ENCODE measurements around the gene TRIM44. TPM values are rescaled to one million over a fixed set of nuclear protein-coding genes. Genes with fewer than 3 reads are reported as not detected.

Gene TRIM44
- total RNA-seq, 1 donor from 2014 or later: 67.4 TPM

GRCh38 chr11:35655254-35655653 is 7.3 kb upstream of the TRIM44 start:
- DNase-seq (ENCODE audit: low read depth, low spot score): no peak
- Mint-ChIP-seq H3K4me3 (no peak overlapping the region), H3K27ac (ENCODE audit: unreplicated experiment) (no peak overlapping the region), H3K27me3 (ENCODE audit: low read depth) (peaks cover 25% of the 10 kb centered on the region), H3K9me3 (peaks cover 6% of the 10 kb centered on the region), H3K36me3 (ENCODE audit: low read depth) (no peaks in the 10 kb centered on the region), H3K4me1 (peaks cover 12% of the 10 kb centered on the region)
- no peak for TF ChIP-seq CTCF (conservative IDR thresholded peaks at IDR 0.05)

- peaks cover 25% of the 10 kb centered on the region for H3K27me3 Mint-ChIP-seq (ENCODE audit: low read depth)
- TF ChIP-seq CTCF (conservative IDR thresholded peaks at IDR 0.05): no peak
These were observed 6.7 kb upstream of the TRIM44 start for GRCh38 chr11:35655856-35656255.

GRCh38 chr11:35658020-35658948 is 4.3 kb upstream of the TRIM44 start:
- peaks cover 40% of the 10 kb centered on the region for H3K27me3 Mint-ChIP-seq (ENCODE audit: low read depth)

More at GRCh38 chr11:35655856-35656255, 6.7 kb upstream of the TRIM44 start:
- Mint-ChIP-seq H3K36me3 (ENCODE audit: low read depth) (no peaks in the 10 kb centered on the region), H3K4me1 (peaks cover 12% of the 10 kb centered on the region), H3K9me3 (peaks cover 6% of the 10 kb centered on the region), H3K4me3 (no peak overlapping the region), H3K27ac (ENCODE audit: unreplicated experiment) (no peak overlapping the region)
- no peak for DNase-seq (ENCODE audit: low read depth, low spot score)

GRCh38 chr11:35661534-35661933 is 1.0 kb upstream of the TRIM44 start:
- no peak overlapping the region for H3K27ac Mint-ChIP-seq (ENCODE audit: unreplicated experiment)
- H3K27me3 Mint-ChIP-seq (ENCODE audit: low read depth): peaks cover 31% of the 10 kb centered on the region
- H3K36me3 Mint-ChIP-seq (ENCODE audit: low read depth): peaks cover 38% of the 10 kb centered on the region

More at GRCh38 chr11:35658020-35658948, 4.3 kb upstream of the TRIM44 start:
- no peak for DNase-seq (ENCODE audit: low read depth, low spot score)
- peaks cover 10% of the 10 kb centered on the region for H3K36me3 Mint-ChIP-seq (ENCODE audit: low read depth)
- H3K4me3 Mint-ChIP-seq: no peak overlapping the region
- no peak for TF ChIP-seq CTCF (conservative IDR thresholded peaks at IDR 0.05)
- H3K9me3 Mint-ChIP-seq: peaks cover 6% of the 10 kb centered on the region
- H3K27ac Mint-ChIP-seq (ENCODE audit: unreplicated experiment): no peak overlapping the region
- H3K4me1 Mint-ChIP-seq: peaks cover 27% of the 10 kb centered on the region

GRCh38 chr11:35662061-35662648 is 420 bp upstream of the TRIM44 start:
- H3K4me1 Mint-ChIP-seq: peaks cover 39% of the 10 kb centered on the region
- peaks cover 42% of the 10 kb centered on the region for H3K36me3 Mint-ChIP-seq (ENCODE audit: low read depth)
- peaks cover 27% of the 10 kb centered on the region for H3K27me3 Mint-ChIP-seq (ENCODE audit: low read depth)
- no peak for DNase-seq (ENCODE audit: low read depth, low spot score)
- peak overlapping the region; percentile 21 for H3K27ac Mint-ChIP-seq (ENCODE audit: unreplicated experiment)
- H3K9me3 Mint-ChIP-seq: peaks cover 27% of the 10 kb centered on the region
- peak overlapping the region; percentile 93 for H3K4me3 Mint-ChIP-seq
- no peak for TF ChIP-seq CTCF (conservative IDR thresholded peaks at IDR 0.05)

More at GRCh38 chr11:35661534-35661933, 1.0 kb upstream of the TRIM44 start:
- DNase-seq (ENCODE audit: low read depth, low spot score): no peak
- H3K4me3 Mint-ChIP-seq: peak overlapping the region; percentile 93
- H3K4me1 Mint-ChIP-seq: peaks cover 39% of the 10 kb centered on the region
- no peak for TF ChIP-seq CTCF (conservative IDR thresholded peaks at IDR 0.05)
- peaks cover 27% of the 10 kb centered on the region for H3K9me3 Mint-ChIP-seq
